Prostate gland (tissue), 2 donors: ENCODE measurements around the gene COL4A1.

ENCODE experiments used
- CTCF ChIP-seq, 4 experiments: fragments of 200-600 bp in 2 of 4; fragments of 450-650 bp in 2 of 4; sonication (generic) in 2 of 4; IDR thresholded peaks; 1 replicate in 3 of 4; 2 replicates in 1 of 4; pipeline ENCODE4 v1.5.1; 2016 to 2019; ENCODE audit warnings: antibody characterized with exemption in 4 of 4, mild to moderate bottlenecking in 2 of 4, moderate library complexity in 2 of 4
- POLR2AphosphoS5 ChIP-seq: sonication (generic); formaldehyde crosslinking; IDR thresholded peaks from one replicate; pipeline ENCODE4 v1.6.1; 2017; ENCODE audit warnings: antibody characterized with exemption

GRCh38 chr13:110136660-110137585, 170.0 kb downstream of the COL4A1 start:
- no peak for TF ChIP-seq POLR2AphosphoS5
- TF ChIP-seq CTCF (IDR thresholded peaks at IDR 0.05), result no peak
